ENCODE results near the gene TMEM240.

The TMEM240 gene

GRCh38 chr1:1528301-1529267, 11.8 kb downstream of the TMEM240 start:
- TF ChIP-seq CTCF (IDR thresholded peaks at IDR 0.05): no peak

- TF ChIP-seq CTCF (IDR thresholded peaks at IDR 0.05): no peak
Observed at GRCh38 chr1:1527092-1527816, 13.2 kb downstream of the TMEM240 start.

- no peak for TF ChIP-seq CTCF (IDR thresholded peaks at IDR 0.05)
Observed at GRCh38 chr1:1521331-1521730, 19.1 kb downstream of the TMEM240 start.

- TF ChIP-seq CTCF (IDR thresholded peaks at IDR 0.05): no peak
Observed at GRCh38 chr1:1517973-1518620, 22.3 kb downstream of the TMEM240 start.

GRCh38 chr1:1511533-1512285, 28.7 kb downstream of the TMEM240 start, which contains the start of gene ATAD3A:
Gene ATAD3A (plus strand): TSS chr1:1512162. CDS start chr1:1512269, 107 bp downstream.
- no peak for TF ChIP-seq CTCF (IDR thresholded peaks at IDR 0.05)

GRCh38 chr1:1510912-1511532, 29.4 kb downstream of the TMEM240 start:
- TF ChIP-seq CTCF (IDR thresholded peaks at IDR 0.05): no peak
